Measurements from ENCODE around the gene RBBP8. TPM values are rescaled to one million over a fixed set of nuclear protein-coding genes. Genes with fewer than 3 reads are reported as not detected.

The RBBP8 gene
- polyA plus RNA-seq, 6 donors from 2014 or later = 6.4 to 12.3 (median 9.9) TPM

DNA sequence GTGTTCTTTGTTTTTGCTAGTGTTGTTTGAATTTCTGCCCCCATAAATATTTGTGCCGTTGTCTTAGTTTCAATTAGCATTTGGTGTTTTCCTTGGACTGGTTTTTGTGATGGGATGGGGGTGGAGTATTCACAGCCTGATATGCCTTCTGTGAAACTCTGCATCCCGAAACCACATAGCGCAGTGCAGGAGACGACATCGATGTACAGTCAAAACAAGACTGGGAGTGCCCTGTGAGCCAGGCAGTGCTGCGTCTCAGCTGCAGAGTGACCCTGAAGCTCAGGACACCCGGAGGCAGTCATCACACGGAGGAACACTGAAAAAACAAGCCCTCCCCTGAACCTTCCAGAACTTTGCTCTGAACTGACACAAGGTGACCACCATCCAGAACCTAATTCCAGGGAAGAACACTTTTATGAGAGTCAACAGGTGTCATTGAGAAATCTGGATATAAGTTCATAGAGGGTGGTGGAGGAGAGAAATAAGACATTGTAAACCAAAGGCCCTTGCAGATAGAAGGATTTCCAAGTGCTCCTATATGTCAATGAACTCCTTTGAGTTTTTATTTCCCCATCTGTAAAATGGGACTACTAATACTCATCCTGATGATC, 141.0 kb downstream of the RBBP8 start:
- peaks cover 47 to 70% (median 47%) of the 10 kb centered on the region in 3 donors for H3K4me1 Mint-ChIP-seq
- no peaks in the 10 kb centered on the region for H3K27me3 Mint-ChIP-seq
- H3K27ac Mint-ChIP-seq = no peak overlapping the region
- ATAC-seq (ENCODE audit: low read depth in 2 of 2) = no peak
- no peaks in the 10 kb centered on the region for H3K36me3 Mint-ChIP-seq
- peak overlapping the region in 1 of 8 donors; percentile 29 for H3K4me3 Mint-ChIP-seq
- peaks cover 0 to 3% (median 0%) of the 10 kb centered on the region in 7 donors for H3K9me3 Mint-ChIP-seq
- no peak for DNase-seq

Other genes starting within 250 kb of the RBBP8 start
- gene CABLES1, start 202.2 kb downstream of the RBBP8 start, polyA plus RNA-seq (ENCODE audit: low read depth in 6 of 6) = under 1 TPM in 4 of 6 donors, not detected in 2; 0.10 to 0.63 (median 0.21) TPM

All from naive B cell (primary cell).